ENCODE measurements around the gene BRD3OS.
"Not testable (repeated sequence)": the region's sequence is repeated elsewhere in the genome, so short reads cannot be mapped to it uniquely, and the experiment has no call there.

Gene BRD3OS

DNA sequence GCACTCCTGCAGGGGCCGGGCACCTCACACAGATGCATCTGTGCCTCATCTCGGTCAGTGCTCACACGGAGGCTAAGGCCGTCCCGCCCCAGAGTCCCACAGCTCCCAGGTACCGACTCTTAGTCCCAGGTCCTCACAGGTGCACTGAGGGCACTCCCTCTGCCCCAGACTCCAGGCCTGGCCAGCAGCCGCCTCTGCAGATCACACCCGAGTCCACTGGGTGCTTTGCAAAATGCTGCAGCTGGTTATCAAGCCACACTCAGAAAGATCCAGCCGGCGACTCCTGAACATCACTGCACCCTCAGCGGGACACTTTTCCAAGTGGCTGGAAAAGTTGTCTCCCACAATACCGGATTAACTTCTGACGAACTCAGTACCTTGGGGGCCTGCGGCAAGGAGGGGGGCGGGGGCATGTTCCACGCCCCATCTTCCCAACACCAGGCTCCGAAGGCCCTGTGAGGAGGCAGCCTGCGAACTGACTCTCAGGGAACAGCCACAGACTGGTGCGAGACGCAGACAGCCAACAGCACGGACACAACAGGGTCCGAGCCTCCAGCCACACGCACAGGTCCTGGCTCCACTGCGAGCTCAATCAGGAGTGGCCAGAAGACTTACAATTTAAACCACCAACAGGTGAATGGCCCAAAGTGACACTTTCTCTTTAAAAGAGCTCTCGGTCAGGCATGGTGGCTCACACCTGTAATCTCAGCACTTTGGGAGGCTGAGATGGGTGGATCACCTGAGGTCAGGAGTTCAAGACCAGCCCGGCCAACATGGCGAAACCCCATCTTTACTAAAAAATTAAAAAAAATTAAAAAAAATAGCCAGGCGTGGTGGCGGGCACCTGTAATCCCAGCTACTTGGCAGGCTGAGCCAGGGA lies 38.5 kb downstream of the BRD3OS start:
- no peak for DNase-seq (ENCODE audit: low spot score)

- DNase-seq (ENCODE audit: low spot score) = no peak
Observed at GRCh38 chr9:134064711-134065110, 39.4 kb downstream of the BRD3OS start.

GRCh38 chr9:134065612-134066419 lies 40.5 kb downstream of the BRD3OS start:
- peak; percentile 44 for DNase-seq (ENCODE audit: low spot score)

- DNase-seq (ENCODE audit: low spot score) = peak; percentile 19
Observed at GRCh38 chr9:134066526-134066912, 41.2 kb downstream of the BRD3OS start.

GRCh38 chr9:134066913-134067851 lies 41.9 kb downstream of the BRD3OS start:
- peak; percentile 10 for DNase-seq (ENCODE audit: low spot score)

GRCh38 chr9:134067904-134068743 lies 42.8 kb downstream of the BRD3OS start, which contains the start of gene BRD3:
BRD3 (minus strand) TSS chr9:134068026; CDS start chr9:134053477, 14,549 bp downstream.
- DNase-seq (ENCODE audit: low spot score) = peak; percentile 87

DNA sequence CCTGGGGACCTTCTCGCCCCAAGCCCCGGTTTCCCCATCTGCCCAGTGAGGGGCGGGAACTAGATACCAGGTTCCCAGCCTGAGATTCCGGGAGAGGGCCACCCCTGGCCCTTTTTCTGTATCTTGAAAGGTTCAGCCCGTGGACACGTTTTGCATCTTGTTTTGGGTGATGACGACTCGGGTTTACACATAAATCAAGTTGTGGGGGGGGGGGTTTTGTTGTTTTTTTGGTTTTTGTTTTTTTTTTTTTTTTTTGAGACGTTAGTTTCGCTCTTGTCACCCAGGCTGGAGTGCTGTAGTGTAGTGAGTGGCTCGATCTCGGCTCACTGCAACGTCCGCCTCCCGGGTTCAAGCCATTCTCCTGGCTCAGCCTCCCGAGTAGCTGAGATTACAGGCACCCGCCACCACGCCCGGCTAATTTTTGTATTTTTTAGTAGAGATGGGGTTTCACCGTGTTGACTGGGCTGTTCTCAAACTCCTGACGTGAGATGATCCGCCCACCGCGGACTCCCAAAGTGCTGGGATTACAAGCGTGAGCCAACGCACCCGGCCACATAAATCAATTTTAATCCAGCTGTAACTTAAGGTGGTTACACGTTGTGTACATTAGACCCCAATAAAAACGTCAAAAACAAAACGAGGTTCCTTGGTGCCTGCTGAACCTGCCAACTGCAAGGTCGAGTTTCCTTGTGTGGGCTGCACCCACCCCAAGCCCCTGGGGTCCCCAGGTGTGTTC lies 43.6 kb downstream of the BRD3OS start:
- no peak for DNase-seq (ENCODE audit: low spot score)

DNA sequence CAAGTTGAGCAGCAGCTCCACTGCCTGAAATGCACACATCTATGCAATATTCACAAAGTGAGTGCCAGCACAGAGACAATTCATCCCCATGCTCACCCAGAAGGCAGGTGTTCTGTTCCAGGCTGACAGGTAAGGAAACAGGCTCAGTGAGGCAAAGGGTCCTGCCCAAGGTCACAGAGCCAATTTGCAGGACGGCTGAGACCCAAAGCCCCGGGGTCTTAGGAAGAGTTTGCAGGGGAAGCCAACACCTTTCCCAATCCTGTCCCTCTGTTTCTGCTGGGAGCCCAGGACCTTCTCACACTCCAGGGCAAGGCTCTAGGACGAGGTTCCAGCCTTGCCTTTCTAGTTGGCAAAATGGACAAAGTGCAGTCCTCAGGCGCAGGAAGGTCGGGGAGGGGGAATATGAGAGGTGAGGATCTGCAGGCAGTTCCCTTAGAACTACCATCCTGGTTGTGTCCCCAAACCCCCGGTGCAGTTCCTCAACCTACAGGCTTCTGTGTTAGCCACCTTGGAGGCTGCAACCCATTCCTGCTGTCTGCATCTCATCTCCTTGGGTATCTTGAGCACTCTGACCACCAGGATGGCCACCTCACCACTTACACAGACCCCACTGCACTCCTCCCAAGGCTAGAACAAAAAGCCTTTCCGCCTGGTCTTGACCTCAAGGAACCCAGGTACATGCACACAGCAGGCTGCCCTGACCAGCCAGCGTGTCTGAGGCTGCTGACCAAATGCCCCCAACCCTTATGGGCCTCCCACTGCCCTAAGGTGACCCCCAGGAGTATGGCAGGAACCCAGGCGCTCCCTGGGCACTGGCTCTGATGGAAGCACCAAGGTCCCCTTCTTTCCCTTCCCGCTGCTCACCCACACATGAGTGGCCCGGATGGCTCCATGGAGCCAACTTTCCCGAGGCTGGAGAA lies 44.5 kb downstream of the BRD3OS start:
- DNase-seq (ENCODE audit: low spot score) = no peak

DNA sequence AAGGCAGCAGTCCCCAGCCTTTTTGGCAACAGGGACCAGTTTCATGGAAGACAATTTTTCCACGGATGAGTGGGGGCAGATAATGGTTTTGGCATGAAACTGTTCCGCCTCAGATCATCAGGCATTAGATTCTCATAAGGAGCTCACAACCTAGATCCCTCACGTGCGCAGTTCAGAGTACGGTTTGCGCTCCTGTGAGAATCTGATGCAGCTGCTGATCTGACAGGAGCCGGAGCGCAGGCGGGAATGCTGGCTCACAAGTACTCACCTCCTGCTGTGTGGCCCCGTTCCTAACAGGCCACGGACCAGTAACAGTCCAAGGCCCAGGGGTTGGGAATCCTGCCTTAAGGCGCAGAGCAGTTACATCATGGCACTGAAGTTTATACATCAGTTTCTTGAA lies 45.9 kb downstream of the BRD3OS start:
- no peak for DNase-seq (ENCODE audit: low spot score)

GRCh38 chr9:134072683-134073082 lies 47.4 kb downstream of the BRD3OS start:
- not testable (repeated sequence) for DNase-seq (ENCODE audit: low spot score)

- no peak for DNase-seq (ENCODE audit: low spot score)
Observed at GRCh38 chr9:134073500-134073899, 48.2 kb downstream of the BRD3OS start.

DNA sequence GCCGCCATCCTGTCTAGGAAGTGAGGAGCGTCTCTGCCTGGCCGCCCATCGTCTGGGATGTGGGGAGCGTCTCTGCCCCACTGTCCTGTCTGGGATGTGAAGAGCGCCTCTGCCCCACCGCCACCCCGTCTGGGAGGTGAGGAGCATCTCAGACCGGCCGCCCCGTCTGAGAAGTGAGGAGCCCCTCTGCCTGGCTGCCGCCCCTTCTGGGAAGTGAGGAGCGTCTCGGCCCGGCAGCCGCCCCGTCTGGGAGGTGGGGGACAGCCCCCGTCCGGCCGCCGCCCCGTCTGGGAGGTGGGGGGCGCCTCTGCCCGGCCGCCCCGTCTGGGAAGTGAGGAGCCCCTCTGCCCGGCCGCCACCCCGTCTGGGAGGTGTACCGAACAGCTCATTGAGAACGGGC lies 50.4 kb downstream of the BRD3OS start:
- DNase-seq (ENCODE audit: low spot score) = not testable (repeated sequence)

DNA sequence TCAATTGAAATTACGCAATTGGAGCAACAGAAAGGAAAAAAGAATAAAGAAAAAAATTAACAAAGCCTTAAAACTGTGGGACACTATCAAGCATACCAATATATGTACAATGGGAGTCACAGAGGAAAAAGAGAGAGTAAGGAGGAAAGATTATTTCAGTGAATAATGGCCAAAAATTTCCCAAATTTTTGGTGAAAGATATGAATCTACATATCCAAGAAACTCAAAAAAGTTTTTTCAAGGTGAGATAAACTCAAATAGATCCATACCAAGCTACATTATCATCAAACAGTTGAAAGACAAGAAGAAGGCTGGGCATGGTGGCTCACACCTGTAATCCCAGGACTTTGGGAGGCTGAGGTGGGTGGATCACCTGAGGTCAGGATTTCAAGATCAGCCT lies 51.4 kb downstream of the BRD3OS start:
- DNase-seq (ENCODE audit: low spot score) = no peak
